HG02840 (cell line): Measurements from ENCODE around the gene SFXN1.
"Not testable (repeated sequence)": the region's sequence is repeated elsewhere in the genome, so short reads cannot be mapped to it uniquely, and the experiment has no call there.

Source experiments
- ATAC-seq: cut with Tn5 transposase; IDR thresholded peaks from one replicate; pipeline ENCODE4 v1.9.1; 2021; ENCODE audit warnings: mild to moderate bottlenecking, moderate library complexity, moderate number of reproducible peaks; ENCODE audit not compliant: unreplicated experiment, low FRiP score

The SFXN1 gene

DNA sequence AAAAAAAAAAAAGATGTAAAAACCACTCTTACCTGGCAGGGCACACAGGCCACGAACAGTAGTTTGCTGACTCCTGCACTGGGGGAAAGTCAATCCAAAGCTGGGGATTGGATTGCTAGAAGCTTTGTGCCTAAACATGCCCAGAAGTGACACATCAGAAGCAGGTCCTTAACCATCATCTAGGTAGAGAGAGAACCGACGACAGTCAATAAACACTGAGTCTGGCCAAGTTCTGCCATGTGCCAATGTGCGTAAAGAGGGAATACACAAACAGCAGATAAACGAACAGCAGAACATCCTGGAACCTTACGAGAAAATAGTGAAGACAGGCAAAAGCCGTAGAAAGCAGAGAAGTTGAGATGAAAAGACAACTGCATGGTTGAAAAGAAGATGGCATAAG is 14.9 kb downstream of the SFXN1 start:
- no peak for ATAC-seq

DNA sequence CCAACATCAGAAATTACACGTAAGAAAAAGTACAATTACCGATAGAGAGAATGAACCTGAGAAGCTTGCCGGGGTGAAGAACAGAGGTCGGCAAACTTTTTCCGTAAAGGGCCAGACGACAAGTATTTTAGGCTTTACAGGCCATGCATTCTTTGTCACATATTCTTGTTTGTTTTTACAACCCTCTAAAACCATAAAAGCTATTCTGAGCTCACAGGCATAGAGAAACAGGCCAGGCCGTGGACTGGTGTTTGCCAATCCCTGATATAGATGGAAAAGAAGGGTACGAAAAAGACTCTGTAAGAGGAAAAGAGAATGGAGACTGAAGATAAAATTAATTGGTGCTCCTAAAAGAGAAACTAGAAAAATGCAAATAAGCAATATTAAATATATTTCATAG is 15.4 kb downstream of the SFXN1 start:
- ATAC-seq = no peak

DNA sequence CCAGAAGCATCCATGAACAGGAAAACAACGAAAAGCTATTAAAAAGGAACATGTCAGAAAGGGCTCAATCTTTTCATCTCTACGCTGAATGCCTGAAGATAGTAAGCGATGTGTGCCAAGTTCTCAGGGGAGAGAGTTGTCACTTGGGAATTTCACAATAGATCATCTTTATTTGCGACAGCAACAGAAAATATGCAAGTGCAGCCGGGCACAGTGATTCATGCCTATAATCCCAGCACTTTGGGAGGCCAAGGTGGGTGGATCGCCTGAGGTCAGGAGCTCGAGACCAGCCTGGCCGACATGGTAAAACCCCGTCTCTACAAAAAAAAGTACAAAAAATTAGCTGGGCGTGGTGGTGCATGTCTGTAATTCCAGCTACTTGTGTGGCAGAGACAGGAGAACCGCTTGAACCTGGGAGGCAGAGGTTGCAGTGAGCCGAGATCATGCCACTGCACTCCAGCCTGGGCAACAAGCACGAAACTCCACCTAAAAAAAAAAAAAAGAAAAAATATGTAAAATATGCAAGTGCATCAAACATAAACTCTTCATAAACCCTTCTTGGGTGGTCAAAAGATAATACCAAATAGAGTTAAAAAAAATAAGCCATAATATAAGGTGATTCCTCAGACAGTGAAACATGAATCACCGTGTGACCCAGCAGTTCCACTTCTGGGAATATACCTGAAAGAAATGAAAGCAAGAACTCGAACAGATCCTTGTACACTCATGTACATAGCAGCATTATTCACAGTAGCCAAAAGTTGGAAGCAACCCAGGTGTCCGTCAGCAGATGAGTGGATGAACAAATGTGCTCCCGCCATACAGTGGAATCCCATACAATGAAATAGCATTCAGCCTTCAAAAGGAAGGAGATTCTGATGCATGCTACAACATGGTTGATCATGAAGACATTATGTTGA is 16.2 kb downstream of the SFXN1 start:
- no peak for ATAC-seq

DNA sequence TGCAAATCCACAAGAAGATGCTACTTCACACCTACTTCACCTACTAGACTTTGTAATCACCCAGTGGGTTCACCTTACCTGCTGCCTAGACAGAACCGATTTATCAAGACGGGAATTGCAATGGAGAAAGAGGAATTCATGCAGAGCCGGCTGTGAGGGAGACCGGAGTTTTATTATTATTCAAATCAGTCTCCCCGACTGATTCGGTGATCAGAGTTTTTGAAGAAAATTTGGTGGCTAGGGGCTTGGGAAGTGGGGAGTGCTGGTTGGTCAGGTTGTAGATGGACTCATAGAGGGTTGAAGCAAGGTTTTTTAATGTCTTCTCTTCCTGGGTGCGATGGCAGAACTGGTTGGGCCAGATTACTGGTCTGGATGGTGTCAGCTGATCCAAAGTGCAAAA is 23.4 kb downstream of the SFXN1 start:
- ATAC-seq = no peak

DNA sequence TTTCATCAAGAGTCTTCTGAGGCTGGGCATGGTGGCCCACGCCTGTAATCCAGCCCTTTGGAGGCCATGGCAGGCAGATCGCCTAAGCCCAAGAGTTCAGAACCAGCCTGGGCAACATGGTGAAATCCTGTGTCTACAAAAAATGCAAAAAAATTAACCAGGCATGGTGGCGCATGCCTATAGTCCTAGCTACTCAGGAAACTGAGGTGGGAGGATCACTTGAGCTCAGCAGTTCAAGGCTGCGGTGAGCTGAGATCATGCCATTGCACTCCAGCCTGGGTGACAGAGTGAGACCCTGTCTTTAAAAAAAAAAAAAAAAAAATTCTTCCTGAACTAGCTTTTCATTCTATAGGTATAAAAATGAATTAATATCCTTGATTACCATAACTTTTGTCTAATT is 29.3 kb downstream of the SFXN1 start:
- ATAC-seq = not testable (repeated sequence)

DNA sequence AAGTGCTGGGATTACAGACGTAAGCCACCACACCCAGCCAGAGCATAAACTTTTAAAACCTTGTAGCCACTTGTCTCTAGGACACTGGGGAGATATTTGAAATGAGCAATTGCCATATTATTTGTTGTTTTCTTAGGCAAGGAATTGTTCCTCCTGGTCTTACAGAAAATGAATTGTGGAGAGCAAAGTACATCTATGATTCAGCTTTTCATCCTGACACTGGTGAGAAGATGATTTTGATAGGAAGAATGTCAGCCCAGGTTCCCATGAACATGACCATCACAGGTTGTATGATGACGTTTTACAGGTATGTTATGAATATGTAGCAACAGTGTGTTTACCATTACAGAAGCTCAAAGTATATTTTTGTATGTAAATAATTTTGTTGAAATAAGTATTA is 30.5 kb downstream of the SFXN1 start:
- no peak for ATAC-seq

DNA sequence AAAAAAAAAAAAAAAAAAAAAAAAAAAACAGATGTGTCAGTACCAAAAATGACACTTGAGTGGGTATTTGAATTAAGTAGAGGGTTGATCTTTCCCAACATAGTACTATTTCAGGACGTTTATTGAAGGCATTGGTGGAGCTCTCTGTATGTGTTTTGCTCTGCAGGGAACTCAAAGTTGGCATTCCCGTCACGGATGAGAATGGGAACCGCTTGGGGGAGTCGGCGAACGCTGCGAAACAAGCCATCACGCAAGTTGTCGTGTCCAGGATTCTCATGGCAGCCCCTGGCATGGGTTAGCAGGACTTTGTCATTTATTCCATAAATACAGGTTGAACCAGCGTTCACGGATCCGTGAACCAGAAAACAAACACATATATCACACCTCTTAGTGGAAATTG is 34.9 kb downstream of the SFXN1 start:
- ATAC-seq = no peak

DNA sequence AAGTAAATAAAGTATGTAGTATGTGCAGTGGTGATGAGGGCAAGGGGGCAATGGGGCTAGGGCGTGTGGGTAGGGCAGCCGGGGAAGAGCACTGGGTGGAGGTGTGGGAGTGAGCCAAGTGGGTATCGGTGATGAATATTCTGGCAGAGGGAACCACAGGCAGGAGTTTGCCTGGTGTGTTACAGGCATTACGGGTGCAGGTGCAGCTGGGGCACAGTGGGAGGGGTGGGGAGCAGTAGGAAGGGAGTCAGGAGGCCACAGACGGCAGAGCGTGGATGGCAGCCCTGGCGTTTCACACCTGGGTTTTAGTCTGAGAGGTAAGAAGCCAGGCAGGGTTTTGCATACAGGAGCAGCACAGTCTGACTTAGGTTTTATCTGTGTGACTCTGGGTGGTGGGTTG is 35.4 kb downstream of the SFXN1 start:
- no peak for ATAC-seq

DNA sequence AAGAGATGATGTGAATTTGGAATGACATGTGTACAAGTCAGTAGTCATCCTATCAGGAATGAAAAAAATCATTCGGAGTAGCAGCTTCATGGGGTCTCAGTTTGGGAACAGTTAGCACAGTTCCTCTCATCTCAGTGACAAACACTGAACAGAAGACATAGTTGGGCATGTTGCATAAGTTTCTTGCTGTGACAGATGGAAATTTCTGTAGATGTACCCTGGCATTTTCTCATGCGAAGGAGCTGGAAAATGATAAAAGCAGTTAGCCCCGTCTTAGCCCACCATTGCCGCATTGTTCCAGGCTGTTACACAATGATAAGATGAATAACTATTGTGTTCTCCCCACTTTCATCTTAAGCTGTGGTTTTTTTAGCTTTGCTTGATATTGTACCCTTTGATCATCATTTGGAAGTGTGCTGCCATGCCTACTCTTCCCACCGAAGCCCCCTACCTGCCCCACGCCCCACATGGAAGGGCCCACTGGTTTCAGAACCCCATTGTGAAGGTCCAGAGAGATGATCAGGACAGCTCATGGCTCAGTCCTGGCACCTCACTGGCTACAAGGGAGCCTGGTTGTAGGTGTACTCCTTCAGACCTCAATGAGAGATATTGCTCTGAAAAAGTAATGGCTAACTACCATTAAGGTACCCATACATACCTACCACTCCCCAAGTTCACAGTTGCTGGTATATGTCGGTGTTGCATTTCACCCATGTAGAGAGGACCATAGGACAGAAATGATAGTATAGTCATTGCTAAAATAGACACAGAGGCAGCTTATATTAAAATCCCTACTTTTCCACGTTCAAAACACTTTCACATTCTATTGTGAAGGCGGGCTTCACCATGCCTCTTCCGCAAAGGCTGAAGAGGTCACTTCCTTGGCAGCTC is 38.8 kb downstream of the SFXN1 start:
- no peak for ATAC-seq

DNA sequence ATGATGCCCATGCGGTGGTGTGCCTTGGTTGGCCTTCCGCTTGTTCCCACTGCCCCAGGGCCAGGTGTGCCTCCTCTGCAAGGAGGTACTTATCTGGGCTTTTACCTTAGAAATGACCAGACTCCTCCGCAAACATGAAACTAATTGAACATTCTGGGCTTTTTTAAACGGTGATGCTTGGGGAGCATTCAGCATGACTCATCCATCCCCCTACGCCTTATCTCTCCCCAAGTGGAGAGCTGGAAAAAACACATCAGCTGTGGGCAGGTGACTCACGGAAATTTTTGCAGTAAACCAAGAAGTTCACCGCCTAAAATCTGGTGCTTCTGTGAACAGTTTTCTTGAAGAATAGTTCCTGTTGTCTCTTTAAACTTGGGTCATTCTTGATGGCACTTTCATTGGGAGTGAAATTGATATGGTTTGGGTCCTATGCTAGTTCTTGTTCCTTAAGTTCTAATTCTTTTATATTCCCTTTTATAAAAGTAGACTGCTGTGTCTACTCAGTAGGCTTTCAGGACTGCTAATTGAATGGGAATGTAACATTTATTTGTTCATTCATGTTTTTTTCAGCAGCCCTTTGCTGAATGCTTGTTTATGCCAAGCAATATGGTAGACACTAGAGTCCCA is 39.6 kb downstream of the SFXN1 start:
- no peak for ATAC-seq

DNA sequence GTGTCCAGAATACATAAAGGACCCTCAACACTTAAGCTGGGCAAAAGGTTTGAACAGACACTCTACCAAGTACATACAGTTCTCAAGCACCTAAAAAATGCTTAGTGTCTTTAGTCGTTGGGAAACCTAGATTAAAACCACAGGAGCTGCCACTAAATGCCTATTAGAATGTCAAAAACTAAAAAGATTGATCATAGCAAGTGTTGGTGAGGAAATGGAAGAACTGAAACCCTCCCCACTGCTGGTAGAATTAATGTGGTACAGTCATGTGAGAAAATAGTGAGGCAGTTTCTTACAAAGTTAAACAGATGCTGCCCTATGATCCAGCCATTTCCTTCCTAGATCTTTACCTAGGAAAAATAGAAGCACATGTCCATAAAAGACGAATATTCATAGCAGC is 40.6 kb downstream of the SFXN1 start:
- ATAC-seq = no peak

DNA sequence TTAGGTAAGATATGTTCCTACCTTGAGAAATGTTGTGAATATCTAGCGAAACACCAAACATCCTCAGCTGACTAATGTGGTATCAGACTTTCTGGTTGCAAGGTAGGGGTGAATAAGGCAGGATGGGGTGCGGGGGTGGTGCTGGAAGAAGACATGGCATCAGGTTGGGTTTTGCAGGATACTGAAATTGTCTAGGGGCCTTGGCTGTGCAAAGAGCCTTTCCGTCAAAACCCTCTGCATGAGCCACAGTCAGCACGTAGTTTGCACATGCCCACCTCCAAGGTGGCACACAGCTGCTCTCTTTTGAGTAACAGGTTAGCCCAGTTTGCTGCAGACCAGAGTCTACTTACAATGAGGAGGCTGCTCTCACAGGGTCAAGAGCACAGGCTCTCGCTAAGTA is 42.0 kb downstream of the SFXN1 start:
- no peak for ATAC-seq

DNA sequence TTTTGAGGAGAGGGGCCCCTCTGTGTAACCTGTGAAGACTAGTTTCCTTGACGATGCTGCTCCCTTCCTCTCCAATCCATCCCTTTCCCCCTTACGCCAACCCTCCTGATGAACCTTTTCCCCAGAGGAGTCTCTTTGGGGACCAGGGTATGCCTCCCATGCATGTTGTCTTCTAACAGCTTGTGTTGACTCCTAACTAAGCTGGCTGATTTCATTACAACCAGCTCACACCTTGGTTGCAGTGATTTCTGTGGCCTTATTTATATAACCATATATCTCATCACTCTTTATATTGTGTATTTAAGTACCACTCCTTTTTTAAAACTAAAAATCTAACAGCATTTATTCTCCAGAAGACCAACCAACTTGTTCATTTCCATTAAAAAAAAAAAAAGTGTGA is 42.5 kb downstream of the SFXN1 start:
- no peak for ATAC-seq

DNA sequence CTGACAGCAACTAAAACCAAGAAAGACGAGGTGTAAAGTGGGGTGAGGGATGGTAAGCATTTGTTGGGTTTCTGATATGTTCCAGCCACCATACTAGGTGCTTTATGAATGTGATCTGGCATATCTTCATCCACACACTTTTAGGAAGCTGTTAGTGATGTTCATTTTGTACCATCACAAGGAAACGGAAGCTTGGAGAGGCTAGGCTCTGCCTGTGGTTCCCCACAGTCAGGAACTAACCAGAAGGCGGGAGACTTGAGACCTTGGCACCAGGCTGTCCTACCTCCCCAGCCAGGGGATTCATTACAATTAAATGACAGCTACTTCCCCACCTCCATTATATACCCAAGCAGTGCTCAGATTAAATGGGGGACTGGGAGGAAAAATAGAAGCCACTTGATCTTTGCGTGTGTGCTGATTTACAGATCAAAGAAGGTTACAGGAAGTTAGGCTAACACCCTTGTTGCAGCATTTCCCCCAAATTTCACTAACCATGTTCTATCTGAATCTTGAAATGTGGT is 43.0 kb downstream of the SFXN1 start:
- ATAC-seq = no peak

DNA sequence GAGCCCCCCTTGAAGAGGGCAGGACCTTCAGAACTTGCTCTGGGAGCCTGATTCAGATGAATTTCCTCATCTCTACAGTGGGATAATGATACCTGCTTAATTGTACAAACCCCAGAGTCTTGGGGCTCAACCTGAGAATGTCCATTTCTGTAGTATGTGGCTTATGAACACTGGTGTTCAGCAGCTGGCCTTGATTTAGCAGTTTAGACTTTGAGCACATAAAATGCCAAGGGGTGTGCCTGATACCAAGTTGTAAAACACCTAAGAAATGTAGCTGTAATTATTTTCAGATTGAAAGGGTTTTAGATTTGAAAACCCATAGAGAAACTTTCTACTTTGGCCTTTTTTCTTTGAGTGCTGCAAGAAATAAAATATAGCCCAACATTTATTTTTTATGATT is 44.9 kb downstream of the SFXN1 start:
- no peak for ATAC-seq

DNA sequence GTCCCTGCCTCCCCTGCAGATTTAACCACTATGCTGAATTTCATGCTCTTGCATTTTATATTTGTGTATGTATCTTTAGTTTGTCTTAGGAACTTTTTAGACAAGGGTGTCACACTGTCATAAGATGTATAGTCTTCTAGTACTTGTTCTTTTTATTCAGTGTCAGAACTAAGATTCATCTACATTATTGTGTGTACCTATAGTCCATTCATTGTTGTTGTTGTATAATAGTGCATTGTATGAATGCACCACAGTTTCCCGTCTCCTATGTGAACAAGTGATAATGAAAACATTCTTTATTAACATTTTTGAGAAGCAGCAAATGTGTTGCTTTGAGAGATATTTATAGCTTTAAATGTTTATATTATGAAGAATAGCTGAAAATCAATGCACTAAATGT is 45.9 kb downstream of the SFXN1 start:
- no peak for ATAC-seq

DNA sequence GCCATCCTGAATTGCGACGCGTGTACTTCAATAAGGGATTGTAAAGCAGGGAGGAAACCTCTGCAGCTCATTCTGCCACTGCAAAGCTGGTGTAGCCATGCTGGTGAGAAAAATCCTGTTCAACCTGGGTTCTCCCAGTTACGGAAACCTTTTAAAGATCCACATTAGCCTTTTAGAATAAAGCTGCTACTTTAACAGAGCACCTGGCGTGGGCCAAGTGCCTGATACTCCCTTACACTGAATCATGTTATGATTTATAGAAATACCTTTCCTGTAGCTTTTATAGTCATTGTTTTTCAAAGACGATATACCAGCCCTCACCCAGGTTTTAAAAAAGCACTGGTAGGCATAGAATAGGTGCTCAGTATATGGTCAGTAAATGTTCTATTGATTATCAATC is 48.3 kb downstream of the SFXN1 start:
- ATAC-seq = no peak

DNA sequence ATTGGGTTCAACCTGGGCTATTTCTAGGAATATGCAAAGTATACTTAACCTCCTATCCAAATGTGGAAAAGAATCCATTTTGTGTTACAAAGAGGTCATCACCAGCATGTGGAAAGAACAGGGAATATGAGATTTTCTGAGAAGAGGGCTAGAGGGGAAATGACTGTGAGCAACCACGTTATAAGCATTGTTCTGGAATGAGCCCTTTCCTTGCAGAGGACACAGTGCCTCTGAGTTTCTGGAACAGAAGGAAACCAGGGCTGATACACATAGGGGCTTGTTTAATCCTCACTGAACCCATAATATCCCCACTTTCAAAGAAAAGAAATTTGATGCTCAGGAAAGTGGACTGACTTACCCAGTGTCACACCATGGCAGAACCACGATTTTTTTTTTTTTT is 53.0 kb downstream of the SFXN1 start:
- no peak for ATAC-seq

DNA sequence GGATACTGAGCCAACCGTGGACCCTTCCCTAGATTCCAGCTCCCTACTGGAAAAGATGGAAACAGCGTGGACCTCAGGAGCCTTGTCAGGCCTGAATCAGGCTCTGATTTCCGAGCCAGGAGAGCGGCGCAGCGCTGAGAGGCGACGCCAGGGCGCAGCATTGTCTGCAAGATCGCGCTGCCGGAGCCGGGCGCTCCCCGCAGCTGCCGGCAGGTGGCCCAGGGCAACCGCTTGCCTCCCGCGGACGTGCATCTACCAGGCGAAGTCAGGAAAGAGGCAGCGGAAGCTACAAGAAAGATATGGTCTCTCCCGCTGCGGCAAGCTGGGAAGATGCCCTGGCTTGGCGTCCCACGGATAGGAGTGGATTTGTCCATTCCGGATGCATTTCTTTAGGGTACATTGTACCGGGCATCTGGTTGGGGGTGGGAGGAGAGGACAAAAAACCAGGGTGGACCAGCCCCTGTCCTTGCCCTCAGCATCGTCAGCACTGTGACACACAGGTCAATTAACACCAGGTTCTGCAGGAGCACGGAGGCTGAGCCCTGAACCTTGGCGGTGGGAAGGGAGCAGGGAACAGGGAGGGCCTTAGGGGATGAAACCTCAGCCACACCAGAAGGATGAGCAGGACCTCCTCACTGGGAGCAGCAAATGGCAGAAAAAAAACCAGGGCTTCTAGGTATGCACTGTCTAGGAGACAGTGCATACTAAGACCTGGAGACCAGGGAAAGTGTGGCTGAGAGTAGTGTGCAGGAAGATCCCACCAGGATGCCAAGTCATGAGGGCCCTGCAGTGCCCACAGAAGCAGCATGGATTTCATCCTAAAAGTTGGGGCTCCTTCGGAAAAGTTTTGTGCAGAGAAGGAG is 55.9 kb downstream of the SFXN1 start:
- ATAC-seq = no peak

DNA sequence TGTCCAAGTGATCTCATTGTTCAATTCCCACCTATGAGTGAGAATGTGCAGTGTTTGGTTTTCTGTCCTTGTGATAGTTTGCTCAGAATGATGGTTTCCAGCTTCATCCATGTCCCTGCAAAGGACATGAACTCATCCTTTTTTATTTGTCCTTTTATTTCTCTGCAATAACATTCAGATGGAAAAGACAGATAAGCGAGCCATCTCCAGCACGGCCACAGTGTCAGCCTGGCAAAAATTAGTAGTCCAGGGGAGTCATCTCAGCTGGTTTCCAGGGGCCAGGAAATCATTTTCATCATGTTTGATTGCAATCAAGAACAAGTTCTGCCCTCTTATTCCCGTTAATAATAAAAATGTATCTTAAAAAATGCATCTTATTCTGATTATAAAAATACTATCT is 57.0 kb downstream of the SFXN1 start:
- not testable (repeated sequence) for ATAC-seq
